Measurements from ENCODE around the gene SHISAL1.
"Not testable (repeated sequence)": the region's sequence is repeated elsewhere in the genome, so short reads cannot be mapped to it uniquely, and the experiment has no call there.

SHISAL1 gene

DNA sequence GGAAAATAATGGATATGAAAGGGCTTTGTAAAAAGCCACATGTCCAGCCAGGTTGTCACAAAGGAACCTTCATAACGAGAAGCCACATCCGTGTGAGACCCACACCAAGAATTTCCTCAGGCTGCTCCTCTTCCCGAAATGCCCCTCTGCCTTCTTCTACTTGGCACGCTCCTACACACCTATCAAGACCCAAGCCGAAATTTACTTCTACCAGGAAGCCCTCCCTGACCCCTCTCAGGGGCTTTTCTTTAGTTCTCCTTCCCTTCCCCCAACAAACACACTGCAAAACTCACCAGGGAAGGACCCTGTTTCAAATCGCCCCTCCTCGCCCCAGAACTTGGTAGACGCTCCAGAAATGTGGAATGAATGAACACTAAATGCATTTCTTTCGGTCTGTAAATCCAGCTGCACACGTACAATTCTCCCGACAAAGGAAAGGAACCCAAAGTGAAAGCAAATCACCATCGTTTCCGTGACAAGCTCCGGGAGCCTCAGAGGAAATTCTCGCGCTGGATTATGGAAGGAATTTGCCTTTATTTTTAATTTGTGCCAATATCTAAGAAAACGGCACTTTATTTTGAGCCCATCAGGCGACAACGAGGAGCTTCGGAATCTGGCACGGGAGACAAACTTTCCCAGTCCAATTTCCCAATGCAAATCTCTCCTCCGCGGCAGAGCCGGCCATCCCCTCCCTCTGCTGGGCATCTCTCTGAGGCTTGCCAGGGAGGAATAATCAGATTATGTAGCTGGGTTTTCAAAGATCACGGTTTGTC, 13.2 kb upstream of the SHISAL1 start:
- DNase-seq, result no peak

DNA sequence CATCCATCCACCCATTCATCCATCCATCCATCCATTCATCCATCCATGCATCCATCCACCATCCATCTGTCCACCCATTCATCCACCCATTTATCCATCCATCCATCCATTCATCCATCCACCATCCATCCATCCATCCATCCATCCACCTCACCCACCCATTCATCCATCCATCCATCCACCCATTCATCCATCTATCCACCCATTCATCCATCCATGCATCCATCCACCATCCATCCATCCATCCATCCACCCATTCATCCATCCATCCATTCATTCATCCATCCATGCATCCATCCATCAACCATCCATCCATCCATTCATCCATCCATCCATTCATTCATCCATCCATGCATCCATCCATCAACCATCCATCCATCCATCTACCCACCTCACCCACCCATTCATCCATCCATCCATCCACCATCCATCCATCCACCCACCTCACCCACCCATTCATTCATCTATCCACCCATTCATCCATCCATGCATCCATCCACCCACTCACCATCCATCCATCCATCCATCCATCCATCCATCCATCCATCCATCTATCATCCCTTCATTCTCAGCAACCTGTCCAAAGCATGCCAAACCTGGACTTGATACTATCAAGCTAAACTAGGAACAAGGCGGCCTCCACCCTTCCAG, 10.5 kb upstream of the SHISAL1 start:
- DNase-seq, result not testable (repeated sequence)

DNA sequence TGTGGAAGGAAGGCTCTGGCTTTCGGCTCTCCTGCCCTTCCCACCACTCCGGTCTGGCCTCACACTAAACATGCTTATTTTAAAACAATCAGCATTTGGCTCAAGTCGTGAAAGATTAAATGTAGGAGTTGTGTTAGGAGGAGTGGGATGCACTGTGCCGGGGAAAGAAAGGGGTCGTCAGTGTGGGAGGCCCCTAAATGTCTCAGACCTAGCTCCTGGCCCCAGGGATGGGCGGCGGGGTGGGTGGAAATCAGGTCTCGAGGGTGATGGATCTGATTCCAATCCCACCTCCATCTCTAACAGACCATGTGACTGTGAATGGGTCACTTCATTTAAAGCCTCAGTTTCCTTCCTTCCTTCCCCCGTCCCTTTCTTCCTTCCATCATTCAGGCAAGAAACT, 6.9 kb upstream of the SHISAL1 start:
- no peak for DNase-seq

DNA sequence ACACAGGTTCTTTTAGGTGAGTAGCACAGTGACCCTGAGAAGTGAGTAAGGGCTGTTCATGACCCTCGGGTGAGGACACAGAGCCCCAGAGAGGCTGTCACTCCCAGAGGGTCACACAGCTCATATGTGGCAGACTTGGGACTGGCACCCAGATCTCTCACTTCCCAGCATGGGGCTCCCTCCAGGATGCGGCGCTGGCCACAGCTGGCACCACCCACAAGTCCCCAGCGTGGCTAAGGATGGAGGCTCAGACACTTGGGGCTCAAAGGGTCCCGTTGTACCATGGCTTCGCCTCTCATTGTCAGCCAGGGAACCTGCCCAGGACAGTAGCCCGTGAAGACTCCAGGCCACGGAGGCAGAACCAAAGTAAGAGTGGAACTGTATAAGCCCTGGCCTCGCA, 6.0 kb upstream of the SHISAL1 start:
- no peak for DNase-seq

DNA sequence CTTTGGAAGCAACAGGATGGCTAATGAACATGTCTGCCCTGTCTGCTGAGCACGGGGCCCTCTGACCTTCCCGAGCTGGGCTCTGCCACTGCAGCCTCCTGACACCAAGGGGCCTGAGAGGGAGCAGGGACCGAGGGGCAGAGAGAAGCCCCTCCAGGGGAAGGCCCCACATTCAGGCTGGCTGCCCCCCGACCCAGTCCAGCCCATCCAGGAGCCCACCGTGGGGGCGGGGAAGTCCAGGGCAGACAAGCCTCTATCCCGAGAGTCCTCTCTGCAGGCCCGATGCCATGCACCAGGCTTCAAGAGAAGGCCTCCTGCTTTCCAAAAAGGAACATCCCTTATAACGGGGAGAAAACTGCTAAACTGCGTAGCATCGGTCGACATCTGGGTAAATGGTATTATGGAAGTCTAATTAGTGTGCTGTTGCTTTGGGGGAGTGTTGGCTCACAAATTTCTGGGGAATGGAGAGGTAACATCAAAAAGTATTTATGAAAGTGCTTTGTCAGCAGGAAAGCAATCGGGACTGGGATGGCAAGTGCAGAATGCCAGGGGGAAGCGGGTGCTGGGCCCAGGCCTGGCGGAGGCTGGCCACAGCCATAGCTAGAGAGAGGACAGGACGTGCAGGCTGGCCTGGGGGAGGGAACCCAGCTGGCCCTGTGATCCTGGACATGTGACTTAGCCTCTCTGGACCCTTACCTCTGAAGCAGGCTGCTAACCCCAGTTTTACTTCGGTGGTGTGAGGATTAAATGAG, 5.3 kb upstream of the SHISAL1 start:
- no peak for DNase-seq

DNA sequence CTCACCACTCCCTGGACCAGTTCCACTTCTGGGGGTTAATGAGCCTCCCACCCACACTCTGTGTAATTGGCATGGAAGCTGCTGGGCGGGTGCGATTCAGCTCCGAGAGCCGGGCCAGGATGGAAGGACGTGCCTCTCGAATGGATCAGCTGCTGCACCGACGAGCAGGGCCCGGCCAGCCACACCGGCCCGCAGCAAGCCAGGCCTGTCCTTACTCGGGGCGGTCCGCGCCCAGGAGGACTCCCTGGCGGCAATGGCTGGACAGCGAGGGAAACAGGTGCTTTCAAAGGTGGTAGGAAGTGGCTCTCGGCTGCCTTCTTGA, 4.3 kb upstream of the SHISAL1 start:
- no peak for DNase-seq

DNA sequence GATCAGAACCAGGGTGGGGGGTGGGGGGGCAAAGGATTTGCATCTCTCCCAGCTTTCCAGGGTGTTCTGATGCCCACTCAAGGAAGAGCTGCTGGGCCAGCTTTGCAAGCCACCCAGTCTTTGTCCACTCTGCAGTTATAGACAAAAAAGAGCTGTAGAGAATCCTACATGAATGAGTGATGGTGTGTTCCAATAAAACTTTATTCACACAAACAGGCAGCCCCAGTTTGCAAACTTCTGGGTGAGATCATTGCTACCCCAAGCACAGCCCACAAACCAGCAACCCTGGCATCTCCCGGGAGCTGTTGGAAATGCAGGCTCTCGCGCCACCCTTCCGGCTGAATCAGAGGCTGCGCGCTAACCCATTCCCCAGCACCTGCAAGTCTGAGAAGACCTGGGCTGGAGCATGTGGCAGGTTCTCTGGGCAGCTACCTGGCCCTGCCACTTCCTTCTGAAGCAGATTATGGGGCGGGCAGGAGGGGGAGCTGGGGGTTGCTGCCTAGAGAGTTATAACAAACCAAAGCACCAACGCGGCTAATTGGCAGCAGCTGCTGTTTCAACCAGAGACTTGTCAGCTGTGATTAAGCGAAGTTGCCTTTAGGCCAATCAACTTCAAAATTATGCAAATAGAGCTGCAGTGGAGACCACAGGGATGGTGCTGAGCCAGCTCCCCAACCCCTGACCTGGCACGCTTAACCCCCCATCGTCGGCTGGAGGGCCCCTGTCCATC, 3.8 kb upstream of the SHISAL1 start:
- DNase-seq, result no peak

DNA sequence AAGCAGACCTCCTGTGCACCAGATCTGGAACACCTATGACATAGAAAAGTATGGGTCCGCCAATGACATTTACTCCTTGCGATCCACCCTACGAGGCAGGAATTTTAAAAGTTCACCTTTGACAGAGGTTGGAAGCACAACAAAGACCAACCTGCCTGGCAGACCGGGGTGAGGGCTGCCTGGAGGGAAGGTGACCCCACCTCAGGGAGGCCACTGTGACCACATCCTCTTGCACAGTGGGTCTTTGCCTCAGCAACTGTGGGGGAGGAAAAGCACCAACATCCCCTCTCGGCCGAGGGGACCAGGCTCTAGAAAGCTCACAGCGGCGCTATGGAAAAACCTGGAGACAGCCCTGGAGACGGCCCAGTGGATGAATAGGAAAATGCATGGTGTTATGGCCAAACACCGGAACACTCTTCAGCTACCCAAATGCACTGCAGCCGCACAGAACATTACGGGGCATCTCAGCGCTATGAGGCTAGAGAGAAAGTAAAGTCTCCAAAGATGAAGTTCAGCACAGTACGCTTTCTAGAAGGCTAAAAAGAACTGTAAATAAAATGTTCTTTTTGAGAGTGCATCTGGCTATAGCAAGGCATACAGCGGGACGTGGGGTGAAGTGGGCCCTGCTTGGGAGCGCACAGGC, 1.8 kb upstream of the SHISAL1 start:
- DNase-seq, result no peak

DNA sequence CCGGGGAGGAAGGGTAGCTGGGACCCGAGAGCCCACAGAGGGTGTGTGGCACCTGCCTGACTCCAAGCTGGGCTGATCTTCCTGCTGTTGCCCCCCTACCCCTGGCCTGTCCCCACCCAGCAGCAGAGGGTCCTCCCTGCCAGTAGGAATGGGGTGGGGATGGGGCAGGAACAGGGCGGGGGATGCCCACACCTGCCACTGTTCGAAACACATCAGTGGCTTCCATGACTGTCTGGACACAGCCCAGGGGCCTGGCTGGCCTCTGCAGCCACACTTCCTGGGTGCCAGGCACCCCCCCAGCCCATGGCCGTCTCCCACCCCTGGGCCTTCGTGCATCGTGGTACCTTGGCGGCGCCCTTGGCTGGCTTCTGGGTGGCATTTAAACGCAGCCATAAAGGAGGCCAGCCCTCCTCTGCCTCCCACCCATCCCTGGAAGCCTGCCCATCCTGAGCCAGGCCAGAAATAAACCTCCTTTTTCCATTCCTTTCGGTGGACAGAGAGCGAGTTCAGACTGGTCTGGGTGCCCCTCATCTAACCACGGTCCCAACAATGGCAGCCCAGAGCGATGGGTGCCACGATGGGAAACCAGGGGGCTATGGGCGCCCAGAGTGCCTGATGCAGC, 745 bp upstream of the SHISAL1 start:
- DNase-seq, result no peak

DNA sequence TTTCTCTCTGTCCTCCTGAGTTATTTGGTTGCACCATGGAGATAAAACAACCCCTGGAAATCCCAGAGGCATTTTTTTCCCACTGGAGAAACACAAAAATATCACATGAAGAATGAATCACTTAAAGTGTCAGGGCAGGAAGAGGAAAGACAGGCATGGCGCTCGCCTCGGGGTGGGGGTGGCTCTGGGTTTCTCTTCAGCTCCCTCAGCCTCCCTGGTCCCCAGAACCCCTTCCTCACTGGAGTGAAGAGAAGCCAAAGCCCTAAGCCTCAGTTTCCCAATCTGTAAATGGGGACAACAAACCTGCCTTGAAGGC, 938 bp downstream of the SHISAL1 start:
- no peak for DNase-seq

DNA sequence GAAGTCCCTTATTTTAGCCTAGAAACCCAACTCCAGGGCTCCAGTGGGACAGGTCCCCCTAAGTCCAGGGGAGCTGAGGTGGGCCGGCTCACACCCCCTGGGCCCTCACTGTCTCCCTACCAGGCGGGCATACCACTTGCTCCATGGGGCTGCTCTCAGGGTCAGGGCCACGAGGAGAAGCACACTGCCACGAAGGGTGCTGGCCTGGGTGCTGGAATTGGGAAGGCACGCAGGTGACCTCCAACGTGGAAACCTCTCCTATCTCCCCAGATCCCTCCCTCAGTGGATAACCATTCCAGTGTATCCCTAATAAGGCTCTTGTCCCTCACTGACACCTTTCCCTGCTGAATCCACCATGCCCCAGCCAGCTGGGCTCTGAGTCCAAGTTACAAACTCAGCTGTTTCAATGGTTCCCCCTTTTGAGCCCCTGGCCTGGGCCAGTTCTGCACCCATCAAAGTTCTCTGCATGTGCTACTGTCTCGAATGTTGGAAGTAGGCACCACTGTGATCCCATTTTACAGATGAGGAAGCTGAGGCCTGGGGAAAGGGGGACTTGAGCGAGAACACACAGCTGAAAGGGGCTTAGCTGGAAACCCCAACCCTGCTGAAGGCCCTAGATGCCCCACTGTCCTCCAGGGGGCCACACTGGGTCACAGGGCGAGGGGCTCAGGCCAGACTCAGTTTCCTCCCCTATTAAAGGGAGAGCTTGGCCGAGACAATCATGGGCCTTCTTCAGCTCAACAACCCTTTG, 1.5 kb downstream of the SHISAL1 start:
- no peak for DNase-seq

DNA sequence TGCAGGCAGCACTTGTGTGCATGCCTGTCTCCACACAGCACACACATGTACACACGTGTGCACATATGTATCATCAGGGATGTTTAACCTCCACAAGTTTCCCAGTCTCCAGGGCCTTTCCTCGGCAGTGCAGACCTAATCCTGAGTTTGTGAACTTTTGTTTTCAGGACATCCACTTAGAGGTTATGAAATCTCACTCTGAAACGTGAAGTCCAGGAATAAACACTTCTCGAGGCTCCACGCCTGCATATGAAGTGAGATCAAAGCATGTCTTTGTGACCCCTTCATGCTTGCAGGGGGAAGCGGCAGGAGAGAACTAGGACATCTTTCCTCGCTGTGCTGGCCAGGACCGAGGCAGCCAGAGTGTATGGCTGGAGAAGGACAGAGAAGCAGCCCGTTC, 3.1 kb downstream of the SHISAL1 start:
- no peak for DNase-seq

DNA sequence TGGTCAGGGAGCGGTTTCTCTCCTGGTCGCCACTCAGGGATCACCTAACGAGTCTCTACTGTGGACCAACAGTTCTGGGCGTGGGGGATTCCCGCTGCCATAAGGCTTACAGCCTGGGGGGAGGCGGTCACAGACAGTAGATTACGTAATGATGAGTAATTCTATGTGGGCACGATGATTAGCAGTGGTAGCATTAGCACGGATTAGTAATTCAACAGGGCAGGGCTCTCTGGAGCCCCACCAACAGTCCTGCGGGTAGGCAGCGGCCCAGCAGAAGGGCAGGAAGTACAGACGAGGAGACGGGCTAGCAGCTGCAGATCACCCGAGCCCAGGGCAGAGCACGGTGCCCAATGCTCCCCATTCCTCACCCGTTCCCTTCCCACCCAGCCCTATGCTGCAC, 3.6 kb downstream of the SHISAL1 start:
- DNase-seq, result no peak

DNA sequence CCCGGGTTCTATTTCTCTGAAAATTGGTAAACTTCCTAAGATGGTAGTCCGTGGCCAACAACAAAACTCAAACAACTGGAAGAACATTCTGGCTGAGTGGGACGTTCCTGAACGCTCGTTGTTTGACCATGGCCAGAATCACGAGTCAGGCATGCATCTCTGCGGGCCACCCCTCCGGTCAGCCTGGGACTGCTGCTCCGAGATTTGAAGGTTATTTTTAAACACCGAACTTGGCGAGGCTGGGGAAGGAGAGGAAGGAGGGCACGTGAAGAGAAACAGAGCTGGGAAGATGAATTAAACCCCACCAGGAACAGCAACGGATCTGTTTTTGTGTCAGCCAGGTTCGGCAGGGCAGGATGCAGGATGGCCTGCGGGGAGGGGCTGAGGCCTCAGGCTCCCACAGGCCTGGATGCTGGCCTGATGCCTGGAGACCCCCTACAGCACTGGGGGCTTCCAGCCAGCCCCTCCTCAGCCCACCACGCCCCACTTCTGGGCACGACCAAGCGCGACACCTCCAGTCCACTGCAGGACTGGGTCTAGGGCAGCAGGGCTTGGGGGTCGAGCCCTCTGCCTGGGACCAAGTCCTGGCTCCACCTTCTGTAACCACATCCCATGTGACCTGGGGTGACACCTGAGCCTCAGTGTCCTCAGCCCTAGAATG, 5.1 kb downstream of the SHISAL1 start:
- DNase-seq, result no peak

DNA sequence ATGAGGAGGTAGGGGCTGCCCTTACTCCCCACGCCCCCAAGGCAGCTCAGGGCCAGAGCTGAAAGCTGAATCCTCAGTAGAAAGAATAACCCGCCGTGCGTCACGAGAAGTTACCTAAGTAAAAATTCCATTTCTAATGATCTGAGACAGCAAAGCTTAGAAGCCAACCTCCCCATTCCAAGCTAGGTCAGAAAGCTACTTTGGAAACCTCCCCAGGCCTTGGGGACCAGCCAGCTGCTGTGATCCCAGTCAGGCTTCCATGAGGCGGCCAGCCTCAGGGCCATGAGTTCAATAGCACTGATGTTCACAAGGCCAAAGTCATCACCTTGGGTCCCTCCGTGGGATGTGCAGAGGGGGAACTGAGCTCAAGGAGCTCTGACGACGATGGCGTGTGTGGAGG, 6.9 kb downstream of the SHISAL1 start:
- no peak for DNase-seq

DNA sequence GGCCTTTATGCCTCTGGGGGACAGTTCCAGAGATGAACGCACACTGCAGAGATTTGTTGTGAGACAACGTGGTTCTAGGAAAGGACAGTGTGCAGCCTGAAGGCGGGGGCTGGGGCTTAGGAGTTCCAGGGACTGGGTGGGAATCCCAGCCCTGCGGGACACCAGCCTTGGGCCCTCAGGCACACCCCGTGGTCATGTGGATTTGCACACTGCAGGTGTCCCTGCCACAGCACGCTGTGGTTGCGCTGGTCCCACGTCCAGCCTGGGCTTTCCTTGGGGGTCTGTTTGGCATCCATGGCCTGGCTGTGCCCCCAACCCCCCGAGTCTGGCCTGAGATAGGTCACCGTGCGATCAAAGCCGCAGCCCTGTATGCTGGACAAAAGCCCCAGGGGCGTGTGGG, 7.3 kb downstream of the SHISAL1 start:
- no peak for DNase-seq

DNA sequence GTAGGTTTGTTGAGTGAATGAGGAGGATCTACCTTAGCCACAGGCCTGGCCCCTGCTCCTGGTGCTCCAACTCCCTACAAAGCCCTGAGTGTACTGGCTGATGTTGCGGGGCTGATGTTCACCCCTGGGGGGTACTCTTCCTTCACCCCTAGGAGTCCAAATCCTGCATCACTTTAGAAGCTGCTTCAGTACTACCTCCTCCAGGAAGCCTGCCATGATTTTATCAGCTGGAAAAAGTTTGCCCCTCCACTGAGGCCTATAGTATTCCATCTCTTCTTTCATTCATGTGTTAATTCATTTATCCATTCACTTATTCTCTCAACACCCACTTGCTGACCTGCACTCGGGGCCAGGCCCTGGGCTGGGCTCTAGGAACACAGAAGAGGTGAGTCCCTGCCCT, 7.8 kb downstream of the SHISAL1 start:
- DNase-seq, result no peak

DNA sequence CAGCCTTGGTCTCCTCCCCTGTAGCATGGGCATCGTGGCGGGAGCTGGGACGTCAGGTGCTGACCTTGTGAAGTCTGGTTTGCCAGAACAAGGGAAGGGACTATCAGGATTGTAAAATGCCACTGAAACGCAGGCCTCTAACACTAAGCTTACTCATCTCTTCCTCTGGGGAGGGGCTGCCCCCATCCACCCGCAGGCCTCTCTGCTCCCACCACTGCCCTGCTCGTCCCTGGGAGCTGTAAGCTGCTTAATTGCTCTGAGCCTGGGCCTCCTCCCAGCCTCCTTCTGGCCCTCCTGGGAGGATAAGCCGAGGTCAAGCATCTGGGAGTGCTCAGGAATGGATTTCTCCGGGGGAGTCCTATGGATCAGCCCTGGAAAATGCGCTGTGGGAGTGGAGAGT, 8.4 kb downstream of the SHISAL1 start:
- DNase-seq, result no peak

DNA sequence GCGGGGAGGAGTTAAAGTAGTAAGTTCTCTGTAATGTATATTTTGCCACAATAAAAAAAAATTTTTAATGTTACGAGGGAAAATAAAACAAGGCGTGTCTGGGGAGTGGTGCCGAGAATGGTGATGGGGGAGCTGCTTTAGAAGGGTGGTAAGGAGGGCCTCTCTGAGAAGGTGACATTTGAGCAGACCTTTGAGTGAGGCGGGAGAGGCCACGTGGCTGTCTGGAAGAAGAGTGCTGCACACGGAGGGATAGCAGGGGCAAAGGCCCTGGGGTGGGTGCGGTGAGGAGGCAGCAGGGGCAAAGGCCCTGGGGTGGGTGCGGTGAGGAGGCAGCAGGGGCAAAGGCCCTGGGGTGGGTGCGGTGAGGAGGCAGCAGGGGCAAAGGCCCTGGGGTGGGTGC, 10.4 kb downstream of the SHISAL1 start:
- not testable (repeated sequence) for DNase-seq

DNA sequence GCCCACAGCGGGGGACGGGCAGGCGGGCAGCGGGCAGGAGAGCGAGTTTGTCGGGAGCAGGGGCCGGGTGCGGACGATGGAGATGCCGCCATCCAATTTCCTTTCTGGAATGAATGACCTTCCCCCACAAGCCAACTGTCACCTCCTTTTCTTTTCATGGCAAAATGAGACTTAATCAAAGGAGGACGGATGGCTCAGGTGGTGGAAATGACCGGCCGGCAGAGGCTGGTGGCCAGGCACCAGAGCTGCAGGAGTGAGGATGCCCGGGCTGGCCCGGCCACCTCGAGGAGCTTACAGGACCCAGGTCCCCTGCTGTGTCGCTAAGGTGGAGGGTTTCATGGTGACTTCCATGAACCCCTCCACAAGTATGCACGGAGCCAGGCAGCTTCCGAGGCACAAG, 11.7 kb downstream of the SHISAL1 start:
- DNase-seq, result no peak

DNA sequence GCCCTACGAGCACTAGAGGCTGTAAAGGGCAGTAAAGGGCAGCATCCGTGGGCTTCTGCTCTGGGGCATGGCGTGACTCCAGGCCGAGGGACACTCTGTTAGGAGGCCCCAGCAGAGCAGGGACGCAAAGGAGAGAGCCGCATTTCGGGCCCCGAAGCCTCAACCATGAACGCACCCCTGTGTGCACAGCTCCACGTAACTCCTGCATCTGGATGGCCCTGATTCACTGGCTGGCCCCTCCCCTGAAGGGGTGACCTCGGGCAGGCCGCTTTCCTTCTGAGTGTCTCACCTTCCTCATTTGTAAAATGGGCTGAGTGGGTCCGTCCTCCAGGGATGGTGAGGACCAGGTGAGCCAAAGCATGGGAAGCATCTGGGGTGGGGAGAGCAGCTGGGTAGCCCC, 13.6 kb downstream of the SHISAL1 start:
- DNase-seq, result no peak
